Body of pancreas (tissue), 4 donors: ENCODE data around the gene TRERF1.

Experiments
- CTCF ChIP-seq, 7 experiments: fragments of 450-650 bp in 4 of 7; fragments of 200-600 bp in 3 of 7; sonication (generic) in 3 of 7; IDR thresholded peaks; one replicate each; pipeline ENCODE4 v1.5.1; 2016 to 2019; ENCODE audit warnings: antibody characterized with exemption in 7 of 7
- POLR2A ChIP-seq, 3 donors: fragments of 450-650 bp; IDR thresholded peaks; one replicate each; pipeline ENCODE4 v1.6.1; 2016; ENCODE audit warnings: antibody characterized with exemption in 3 of 3, mild to moderate bottlenecking in 2 of 3

- no peak for TF ChIP-seq POLR2A (IDR thresholded peaks at IDR 0.05)
- TF ChIP-seq CTCF (IDR thresholded peaks at IDR 0.05): no peak
Measured at GRCh38 chr6:42229506-42230119, 222.1 kb downstream of the TRERF1 start.
